HG03159 (cell line): Measurements from ENCODE around the gene CACNB1.

Experiments
- ATAC-seq: cut with Tn5 transposase; IDR thresholded peaks from one replicate; pipeline ENCODE4 v1.9.1; 2021; ENCODE audit warnings: mild to moderate bottlenecking, moderate library complexity; ENCODE audit not compliant: unreplicated experiment

The CACNB1 gene

DNA sequence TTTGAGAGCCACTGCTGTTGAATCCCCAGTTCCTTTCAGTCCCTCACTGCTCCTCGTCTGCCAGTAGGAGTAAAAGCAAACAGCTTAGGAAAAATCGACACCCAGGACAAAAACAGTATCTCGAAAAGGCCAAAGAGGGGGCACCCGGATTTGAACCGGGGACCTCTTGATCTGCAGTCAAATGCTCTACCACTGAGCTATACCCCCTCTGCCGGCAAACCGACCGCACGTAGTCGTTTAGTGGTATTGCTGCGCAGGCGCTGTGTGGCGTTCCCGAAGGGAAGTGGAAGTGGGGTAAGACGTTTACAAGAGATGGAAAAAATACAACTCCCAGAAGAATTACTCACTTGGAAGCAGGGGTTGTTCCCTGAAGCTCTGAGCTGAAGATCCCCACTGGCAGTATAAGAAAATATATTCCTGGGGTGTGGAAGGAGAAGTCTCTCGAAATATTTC, 43.8 kb downstream of the CACNB1 start:
- peak; percentile 59 for ATAC-seq

DNA sequence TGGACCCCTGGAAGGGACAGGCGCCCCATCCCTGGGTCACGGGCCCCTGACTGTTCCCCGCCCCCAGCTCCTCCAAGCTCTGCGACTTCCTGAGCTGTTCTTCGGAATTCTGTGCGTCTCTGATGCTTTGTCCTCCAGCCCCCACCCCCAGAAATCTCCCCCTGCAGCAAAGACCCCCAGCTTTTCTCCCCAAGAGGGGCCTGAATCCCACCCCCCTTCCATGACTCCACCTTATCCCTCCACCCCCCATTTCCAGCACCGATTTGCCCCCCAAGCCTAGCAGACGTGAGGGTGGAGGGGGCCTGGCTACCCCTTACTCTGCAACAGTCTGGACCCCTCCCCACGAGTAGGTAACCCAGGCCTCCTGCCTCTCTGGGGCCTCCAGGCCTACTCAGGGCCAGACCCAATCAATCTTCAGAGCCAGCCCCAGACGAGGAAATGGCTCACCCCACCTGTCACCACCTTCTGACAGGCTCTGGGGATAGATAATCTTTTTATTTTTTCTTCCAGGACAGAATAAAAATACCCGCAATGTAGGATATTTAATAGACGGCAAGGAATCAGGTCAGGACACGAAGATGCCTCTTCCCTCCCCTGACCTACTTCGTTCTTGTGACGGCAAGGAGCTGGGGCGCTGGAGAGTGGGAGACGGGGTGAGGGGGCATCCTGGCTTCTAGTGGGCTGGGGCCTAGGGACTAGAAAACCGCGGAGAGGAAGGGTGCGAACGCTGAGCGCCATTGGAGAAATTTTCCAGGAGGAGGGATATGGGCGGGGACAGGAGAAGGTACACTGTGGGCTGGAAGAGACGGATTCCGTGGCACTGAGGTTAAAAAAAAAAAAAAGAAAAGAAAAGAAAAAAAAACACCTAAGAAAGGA, 45.3 kb downstream of the CACNB1 start:
- no peak for ATAC-seq

DNA sequence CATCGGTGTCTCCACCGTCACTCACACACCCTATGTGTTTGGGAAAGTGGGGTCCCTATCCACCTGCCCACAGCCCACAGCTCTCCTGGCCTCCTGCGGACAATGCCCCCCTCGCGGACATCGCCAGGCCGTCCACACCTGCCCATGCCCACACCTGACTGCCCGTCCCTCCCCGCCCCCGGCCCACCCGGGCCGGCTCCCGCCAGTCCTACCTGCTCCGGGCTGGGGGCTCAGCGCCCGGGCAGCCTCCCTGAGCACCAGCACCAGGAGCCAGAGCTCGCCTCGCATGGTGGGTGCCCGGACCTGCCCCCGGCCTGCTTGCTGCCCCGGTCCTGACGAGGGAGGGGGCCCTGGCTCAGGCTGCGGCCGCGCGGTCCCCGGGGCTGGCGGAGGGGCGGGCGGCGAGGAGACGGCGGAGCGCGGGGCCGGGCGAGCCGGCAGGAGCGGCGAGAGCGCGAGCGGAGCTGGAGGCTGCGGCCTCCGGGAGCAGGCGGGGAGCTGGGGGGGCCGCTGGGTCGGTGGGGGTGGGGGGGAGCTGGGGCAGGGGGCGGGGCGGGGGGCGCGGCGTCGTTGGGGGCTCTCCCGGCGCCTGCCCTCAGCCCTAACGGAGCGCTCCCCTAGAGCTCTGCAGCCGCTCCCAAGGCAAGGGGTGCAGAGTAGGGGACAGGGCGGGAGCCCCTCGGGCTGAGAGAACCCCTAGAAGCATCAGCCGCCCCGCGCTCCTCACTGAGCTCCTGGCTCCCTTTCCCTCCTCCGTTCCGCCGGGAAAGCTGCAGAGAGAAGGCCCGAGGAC, 46.1 kb downstream of the CACNB1 start, which contains the start of gene PLXDC1:
TSS of gene PLXDC1 (minus strand) at position 488 of the 793 bp plus-strand sequence. CDS start at position 288, 200 bp downstream.
- no peak for ATAC-seq

DNA sequence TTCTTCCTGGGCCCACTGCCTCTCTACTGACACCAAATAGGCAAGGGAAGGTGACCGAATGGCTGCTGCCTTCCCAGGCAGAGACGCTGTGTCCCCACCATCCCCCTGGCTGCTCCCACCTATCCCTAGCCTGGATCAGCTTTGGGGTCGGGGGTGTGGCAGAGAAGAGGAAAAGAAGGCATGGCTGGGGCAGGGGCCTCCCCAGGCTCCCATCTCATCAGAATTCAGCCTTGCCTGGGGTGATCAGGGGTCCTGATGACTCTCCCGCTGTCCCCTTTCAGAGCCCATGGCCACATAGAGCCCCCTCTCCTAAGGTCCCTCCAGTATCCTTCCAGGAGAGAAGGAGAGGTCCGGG, 46.7 kb downstream of the CACNB1 start:
- ATAC-seq: no peak

DNA sequence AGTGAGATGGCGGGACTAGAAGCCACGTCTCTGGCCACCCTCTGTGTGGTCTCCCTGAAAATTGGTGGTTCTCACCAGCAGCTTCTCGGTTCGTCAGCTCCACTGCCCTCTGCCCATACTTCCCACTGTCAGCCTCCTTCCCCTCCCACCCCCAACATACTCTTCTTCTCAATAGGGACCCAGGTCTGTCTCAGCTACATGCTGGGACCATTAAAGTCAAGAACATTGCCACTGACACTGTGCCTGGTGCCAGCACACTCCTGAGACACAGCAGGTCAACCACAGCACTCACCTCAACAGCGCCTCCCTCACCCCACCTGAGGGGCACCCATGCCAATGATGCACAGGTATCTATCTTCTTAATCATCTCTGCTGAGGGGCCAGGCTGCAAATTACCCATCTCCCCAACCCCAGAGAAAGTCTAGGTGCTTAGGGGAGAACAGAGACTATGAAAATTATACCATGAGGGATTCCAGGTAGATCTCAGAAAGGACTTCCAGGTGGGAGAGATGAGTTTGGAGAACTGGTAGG, 47.3 kb downstream of the CACNB1 start:
- ATAC-seq: no peak

DNA sequence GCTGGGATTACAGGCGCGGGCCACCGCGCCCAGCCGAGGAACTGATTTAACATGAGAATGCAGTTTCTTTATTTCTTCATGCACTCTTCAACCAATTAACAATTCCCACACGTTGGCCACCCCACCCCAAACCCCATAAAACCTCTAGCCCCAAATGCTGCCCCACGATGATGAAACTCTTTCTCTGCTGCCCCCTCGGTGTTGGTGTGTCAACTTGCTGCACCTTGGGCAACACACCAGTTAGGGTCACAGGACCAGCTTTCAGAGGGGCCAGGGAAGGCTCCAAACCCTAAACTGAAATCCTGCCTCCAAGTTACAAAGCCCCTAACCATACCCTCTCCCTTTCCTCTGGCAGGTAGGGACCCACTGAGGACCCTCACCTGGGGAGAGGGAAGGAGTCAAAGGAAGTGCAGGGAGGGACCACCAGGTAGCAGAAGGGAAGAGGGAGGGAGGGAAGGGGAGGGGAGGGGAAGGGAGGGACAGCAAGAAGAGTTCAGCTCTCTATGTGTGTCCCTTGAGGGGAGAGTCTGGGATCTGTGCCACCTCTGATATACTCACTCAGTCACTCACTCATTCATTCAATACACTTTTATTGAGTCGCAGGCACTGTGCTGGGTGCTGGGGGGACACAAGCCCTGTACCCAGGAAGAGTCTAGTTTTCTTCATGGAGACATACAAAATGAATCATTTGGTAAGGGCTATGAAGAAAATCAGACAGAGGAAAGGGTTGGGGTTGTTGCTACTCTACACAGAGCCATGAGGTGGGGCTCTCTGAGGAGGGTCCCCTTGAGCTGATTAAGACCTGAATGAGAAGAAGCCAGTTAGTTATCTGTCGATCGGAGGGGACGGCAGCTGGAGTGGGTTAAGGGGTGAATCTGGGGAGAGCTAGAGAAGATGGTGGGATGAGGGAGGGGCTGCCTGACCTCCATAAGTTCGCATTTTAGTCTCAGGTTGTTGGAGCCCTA, 50.0 kb downstream of the CACNB1 start:
- no peak for ATAC-seq

DNA sequence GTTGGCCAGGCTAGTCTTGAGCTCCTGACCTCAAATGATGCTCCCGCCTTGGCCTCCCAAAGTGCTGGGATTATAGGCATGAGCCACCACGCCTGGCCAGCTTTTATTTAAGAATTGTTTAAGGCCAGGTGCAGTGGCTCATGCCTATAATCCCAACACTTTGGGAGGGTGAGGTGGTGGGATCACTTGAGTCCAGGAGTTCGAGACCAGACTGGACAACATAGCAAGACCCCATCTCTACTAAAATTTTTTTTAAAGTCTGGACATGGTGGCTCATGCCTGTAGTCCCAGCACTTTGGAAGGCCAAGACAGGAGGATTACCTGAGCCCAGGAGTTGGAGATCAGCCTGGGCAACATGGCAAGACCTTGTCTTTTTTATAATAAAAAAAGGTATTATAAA, 51.2 kb downstream of the CACNB1 start:
- no peak for ATAC-seq

DNA sequence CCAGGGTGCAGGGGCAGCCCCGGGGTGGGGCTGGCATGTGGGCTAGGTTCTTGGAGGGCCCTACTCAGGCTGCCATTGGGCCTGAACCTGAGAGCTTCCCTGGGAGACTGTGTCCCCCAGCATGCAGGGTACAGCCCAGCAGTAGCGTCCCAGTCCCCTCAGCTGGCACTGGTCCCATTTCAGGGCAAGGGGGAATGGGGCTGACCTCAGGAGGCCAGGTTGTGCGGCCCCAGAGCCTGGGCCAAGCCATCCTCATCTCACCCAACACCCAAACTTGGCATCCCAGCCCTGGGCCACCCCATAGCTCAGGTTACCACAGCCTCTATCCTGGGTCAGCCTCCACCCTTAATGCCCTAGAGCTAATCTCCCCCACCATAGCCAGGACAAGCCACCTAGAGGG, 52.3 kb downstream of the CACNB1 start:
- ATAC-seq: no peak

DNA sequence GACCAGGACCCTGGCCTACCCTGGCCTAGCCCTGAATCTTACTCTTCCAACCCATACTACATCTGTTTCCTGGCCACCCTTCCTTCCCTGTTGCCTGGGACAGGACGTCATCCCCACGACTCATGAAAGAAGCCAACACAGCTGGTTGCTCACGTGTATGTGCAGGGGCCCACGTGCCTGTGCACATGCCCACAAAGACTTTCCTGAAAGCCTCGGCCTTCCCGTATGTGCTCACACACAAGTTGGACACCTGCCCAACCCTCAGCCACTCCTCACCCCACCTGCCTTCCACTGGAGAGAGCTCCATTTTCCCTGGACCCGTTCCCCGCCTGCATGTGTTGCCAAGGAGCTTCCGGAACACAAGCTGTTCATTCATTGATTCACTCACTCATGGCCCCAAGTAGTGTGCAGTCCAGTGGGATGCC, 53.0 kb downstream of the CACNB1 start:
- ATAC-seq: no peak

DNA sequence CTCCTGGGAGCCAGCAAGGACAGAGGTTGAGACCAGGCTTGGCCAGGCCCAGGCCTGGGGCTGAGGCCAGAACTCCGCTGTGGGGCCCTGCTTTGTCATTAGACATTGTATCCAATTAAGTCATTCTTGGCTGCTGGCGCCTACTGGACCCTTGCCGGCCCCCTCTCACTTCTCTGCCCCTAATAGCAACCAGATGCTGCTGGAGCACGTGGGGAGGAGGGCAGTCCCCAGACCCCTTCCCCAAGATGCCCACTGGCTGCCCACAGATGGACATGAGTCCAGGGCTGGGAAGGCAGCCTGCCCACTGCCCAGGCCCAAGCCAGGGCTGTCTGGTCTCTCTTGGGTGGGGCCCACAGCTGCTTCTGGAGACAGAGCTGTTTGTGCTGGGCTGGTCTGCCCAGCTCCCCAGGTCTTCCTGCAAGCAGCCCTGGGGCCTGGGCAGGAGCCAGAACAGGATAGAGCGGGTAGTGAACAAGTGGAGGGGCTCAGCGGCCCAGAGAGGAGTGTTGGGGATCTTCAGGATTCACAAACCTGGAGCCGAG, 53.8 kb downstream of the CACNB1 start:
- no peak for ATAC-seq

DNA sequence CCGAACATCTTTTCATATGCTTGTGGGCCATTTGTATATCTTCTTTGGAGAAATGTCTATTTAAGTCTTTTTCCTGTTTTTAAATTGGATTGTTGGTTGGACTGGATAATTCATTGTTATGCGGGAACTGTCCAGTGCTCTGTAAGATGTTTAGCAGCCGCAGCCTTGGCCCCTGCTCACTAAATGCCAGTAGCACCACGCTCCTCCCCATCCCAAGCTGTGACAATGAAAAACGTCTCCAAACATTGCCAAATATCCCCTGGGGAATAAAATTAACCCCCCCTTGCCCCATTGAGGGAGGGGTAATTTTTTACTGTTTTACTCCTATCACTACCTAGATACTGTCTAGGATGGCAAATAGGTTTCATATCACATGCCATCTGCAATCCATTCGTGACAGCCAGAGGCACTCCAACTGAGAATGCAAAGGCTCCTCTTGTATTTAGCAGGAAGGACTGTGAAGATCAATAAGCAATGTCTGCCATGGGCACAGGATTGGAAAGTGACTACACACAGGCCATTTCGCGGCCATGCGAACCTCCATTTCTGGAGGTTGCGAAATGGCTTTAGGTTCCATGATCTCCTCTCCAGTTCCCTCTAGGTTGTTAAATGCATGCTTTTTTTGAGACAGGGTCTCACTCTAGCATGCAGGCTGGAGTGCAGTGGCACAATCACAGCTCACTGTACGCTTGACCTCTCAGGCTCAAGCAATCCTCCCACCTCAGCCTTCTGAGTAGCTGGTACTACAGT, 55.4 kb downstream of the CACNB1 start:
- ATAC-seq: no peak

DNA sequence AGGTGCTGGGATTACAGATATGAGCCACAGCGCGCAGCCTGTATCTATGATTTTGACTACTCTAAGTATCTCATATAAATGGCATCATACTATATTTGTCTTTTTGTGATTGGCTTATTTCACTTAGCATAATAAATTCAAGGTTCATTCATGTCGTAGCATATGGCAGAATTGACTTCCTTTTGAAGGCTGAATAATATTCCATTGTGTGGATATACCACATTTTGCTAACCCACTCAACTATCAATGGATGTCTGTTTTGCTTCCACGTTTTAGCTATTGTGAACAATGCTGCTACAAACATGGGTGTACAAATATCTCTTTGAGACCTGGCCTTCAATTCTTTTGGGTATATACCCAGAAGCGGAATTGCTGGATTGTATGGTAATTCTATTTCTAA, 56.2 kb downstream of the CACNB1 start:
- ATAC-seq: no peak

DNA sequence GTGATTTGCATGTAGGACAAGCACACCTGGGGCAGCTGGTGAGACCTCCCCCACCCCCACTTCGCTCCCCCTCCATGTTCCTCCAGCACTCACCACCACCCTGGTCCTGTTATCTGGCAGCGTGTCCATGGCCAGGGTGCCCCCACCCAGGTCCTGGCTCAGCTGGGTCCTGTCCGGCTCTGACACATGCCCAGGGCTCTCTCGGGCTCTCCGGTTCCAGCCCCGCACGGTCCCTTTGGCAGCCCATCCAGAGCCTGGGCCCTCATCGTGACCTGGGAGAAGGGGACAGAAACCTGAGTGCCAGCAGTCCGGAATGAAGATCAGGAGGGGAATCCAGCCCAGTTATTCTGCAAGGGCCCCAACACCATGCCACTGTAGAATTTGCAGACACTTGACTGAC, 57.9 kb downstream of the CACNB1 start:
- ATAC-seq: no peak

DNA sequence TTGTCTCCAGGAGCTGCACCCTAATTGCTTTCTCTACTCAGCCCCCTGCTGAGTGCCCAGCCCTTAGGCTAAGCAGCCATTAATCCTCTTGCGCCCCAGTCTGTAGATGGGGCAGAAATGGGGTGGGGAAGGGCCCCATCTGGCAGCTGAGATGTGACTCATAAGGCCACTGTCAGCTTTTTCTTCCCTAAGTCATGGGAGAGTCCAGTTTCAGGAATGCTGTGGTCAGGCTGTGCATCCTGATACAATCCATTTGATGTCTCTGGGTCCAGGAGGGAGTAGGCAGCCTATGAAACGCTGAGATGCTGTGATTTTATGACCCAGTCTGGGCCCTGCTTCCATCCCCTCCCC, 58.3 kb downstream of the CACNB1 start:
- no peak for ATAC-seq

DNA sequence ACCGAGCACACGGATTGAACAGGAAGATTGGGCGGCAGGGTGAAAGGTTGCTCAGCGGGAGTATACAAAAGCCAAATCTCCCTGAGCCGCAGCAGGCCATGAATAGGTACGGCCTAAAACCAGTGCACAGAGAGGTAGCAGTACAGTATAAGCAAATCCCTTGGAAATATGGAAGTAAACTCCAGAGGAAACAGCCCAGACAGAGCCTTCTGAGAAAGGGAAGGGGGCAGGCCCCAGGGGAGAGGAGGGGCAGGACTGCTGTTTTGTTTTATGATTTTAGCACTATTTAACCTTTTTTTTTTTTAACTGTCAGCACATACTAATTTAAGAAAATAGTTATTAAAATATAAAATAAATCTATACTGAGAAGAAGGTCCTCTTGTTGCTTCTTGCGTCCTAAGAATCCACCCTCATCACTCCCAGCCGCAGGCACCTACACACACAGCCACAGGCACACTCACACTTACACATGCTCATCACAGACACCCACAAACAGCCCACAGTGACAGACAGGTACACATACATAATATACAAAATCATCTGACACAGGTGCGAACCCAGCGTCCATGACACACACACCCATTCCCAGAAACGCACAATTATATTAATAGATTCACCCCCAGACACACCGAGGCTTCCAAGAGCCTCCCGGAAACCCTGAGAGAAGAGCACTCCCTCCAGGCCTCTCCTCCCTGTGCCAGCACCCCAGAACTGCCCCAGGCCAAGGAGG, 58.9 kb downstream of the CACNB1 start:
- ATAC-seq: no peak

DNA sequence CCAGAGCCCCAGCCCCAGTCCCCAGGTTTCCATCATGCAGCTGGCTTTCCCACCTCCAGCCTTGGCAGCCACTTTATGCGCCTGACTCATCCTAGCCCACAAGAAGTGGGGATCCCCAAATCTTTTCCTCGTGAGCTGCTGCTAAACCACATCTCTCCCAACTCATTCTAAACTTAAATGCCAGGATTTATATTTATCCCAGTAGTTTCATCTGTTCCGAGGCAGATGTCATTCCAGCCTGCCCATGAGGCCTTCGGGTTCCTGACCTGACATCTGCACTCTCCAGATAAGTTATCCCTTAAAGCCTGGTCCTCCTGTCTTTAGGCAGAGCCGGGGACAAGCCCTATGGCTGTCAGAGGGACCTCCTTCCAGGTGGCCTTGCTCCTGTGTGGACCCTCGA, 62.6 kb downstream of the CACNB1 start:
- ATAC-seq: no peak

DNA sequence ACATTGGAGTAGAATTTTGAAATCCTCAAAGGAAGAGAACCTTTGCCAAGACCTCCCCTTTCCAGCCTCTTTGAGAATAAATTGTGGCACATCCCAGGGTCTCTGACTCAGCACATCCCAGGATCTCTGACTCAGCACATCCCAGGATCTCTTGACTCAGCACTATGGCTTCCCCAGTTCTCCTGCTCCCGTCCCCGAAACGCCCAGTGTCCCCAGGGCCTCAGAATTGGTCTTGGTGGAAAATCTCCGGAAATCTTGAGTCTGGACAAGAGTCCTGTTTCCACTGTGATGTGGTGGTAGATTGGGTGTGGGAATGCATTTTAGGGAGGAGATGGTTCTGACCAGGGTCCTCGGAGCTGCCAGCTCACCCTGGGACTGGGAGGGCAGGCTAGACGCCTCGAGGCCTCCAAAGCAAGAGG, 65.3 kb downstream of the CACNB1 start:
- ATAC-seq: no peak

DNA sequence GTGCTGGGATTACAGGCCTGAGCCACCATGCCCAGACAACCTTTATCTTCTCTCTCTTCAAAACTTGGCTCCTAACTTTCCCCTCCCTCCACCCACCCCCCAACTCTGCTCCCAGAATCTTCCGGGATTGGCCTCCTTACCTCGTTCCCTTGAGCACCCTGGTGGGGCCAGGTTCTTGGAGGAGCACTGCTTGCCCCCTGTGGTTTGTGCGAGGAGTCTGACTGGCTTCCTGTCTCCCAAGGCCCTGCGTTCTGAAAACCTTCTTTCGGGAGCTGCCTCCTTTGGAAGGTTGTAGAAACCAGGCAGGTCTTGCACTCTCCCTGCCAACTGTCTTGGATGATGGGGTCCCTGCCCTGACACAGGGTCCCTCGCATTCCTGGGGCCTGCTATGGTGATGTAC, 65.9 kb downstream of the CACNB1 start:
- ATAC-seq: no peak

DNA sequence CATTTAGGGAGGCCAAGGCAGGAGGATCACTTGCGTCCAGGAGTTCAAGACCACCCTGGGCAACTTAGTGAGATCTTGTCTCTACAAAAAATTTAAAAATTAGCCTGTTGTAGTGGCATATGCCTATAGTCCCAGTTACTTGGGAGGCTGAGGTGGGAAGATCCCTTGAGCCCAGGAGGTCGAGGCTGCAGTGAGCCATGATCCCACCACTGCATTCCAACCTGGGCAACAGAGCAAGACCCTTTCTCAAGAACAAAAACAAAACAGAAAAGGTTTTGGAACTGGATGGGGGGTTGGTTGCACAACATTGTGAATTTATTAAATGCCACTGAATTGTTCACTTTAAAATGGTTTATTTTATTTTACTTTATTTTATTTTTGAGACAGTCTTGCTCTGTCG, 67.3 kb downstream of the CACNB1 start:
- no peak for ATAC-seq
